ENCODE results near the gene LRR1. TPM values are rescaled to one million over a fixed set of nuclear protein-coding genes. Genes with fewer than 3 reads are reported as not detected.

The LRR1 gene
- total and polyA plus RNA-seq, 4 donors = 3.7 to 23.2 (median 4.1) TPM

DNA sequence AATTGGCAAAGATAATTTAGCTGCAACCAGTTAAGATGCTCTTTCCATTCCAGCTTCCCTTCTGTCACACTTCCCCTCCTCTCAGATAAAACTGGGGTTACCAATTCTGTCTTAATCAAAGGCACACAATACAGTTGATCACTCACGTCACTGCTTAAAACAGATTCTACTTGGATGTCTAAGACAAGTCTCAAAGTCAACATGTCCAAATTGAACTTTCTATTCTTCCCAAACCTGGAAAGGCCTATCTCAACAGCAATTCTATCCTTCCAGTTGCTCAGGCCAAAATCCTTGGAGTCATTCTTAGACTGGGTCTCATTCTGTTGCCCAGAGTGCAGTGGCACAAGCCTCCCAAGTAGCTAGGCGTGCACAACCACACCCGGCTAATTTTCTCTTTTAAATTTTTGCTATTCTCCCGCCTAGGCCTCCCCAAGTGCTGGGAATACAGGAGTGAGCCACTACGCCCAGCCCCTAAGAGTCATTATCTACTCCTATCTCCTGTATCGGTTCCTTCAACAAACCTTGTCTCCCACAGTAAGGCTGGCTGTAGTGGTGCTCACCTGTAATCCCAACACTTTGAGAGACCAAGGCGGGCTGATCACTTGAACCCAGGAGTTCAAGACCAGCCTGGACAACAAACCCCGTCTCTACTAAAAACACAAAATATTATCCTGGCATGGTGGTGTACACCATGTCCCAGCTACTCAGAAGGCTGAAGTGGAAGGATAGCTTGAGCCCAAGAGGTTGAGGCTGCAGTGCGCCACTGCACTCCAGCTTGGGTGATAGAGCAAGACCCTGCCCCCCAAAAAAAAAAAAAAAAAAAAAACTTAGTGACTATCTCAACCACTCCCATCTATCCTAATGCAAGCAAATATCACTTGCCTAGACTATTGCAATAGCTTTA lies 17.3 kb upstream of the LRR1 start:
- Histone ChIP-seq H3K27ac (ENCODE audit: low read depth in 1 of 2, low read length in 2 of 2) (no peak overlapping the region), H3K9me3 (ENCODE audit: control insufficient read depth in 4 of 4, low read length in 3 of 4) (no peaks in the 10 kb centered on the region), H3K27me3 (ENCODE audit: control insufficient read depth in 4 of 4, insufficient read depth in 4 of 4, low read length in 3 of 4) (no peaks in the 10 kb centered on the region), H3K9ac (ENCODE audit: low read depth in 1 of 2, low read length in 2 of 2) (no peak overlapping the region), H3K4me1 (ENCODE audit: control insufficient read depth in 4 of 4, insufficient read depth in 4 of 4, low read length in 3 of 4) (peaks cover 4 to 16% (median 7%) of the 10 kb centered on the region in 4 donors), H3K4me3 (ENCODE audit: low read depth in 1 of 3, low read length in 3 of 3) (no peak overlapping the region), H3K36me3 (ENCODE audit: control insufficient read depth in 4 of 4, insufficient read depth in 3 of 4, low read depth in 1 of 4, low read length in 3 of 4) (peaks cover 3 to 28% (median 25%) of the 10 kb centered on the region in 4 donors)
- TF ChIP-seq RXRA (IDR thresholded peaks at IDR 0.05) (no peak), RAD21 (IDR thresholded peaks at IDR 0.05) (no peak), HNF4A (conservative IDR thresholded peaks at IDR 0.05) (no peak), HNF4G (IDR thresholded peaks at IDR 0.05) (no peak), YY1 (IDR thresholded peaks at IDR 0.05) (no peak), SP1 (IDR thresholded peaks at IDR 0.05) (no peak), FOXA2 (IDR thresholded peaks at IDR 0.05) (no peak), NR2F2 (IDR thresholded peaks at IDR 0.05) (no peak), FOXA1 (IDR thresholded peaks at IDR 0.05) (no peak), JUND (IDR thresholded peaks at IDR 0.05) (no peak), TAF1 (conservative IDR thresholded peaks at IDR 0.05) (no peak), GABPA (IDR thresholded peaks at IDR 0.05 in 1 of 2, conservative IDR thresholded peaks at IDR 0.05 in 1 of 2) (no peak), EGR1 (IDR thresholded peaks at IDR 0.05; ENCODE audit: low read depth in 2 of 2) (no peak)
- TF ChIP-seq, protein P1, sequence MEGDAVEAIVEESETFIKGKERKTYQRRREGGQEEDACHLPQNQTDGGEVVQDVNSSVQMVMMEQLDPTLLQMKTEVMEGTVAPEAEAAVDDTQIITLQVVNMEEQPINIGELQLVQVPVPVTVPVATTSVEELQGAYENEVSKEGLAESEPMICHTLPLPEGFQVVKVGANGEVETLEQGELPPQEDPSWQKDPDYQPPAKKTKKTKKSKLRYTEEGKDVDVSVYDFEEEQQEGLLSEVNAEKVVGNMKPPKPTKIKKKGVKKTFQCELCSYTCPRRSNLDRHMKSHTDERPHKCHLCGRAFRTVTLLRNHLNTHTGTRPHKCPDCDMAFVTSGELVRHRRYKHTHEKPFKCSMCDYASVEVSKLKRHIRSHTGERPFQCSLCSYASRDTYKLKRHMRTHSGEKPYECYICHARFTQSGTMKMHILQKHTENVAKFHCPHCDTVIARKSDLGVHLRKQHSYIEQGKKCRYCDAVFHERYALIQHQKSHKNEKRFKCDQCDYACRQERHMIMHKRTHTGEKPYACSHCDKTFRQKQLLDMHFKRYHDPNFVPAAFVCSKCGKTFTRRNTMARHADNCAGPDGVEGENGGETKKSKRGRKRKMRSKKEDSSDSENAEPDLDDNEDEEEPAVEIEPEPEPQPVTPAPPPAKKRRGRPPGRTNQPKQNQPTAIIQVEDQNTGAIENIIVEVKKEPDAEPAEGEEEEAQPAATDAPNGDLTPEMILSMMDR (IDR thresholded peaks at IDR 0.05; ENCODE audit: low read depth, low read length, missing input control) = no peak
- TF ChIP-seq, protein P2, sequence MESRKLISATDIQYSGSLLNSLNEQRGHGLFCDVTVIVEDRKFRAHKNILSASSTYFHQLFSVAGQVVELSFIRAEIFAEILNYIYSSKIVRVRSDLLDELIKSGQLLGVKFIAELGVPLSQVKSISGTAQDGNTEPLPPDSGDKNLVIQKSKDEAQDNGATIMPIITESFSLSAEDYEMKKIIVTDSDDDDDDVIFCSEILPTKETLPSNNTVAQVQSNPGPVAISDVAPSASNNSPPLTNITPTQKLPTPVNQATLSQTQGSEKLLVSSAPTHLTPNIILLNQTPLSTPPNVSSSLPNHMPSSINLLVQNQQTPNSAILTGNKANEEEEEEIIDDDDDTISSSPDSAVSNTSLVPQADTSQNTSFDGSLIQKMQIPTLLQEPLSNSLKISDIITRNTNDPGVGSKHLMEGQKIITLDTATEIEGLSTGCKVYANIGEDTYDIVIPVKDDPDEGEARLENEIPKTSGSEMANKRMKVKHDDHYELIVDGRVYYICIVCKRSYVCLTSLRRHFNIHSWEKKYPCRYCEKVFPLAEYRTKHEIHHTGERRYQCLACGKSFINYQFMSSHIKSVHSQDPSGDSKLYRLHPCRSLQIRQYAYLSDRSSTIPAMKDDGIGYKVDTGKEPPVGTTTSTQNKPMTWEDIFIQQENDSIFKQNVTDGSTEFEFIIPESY (IDR thresholded peaks at IDR 0.05) = no peak
- TF ChIP-seq, protein P3, sequence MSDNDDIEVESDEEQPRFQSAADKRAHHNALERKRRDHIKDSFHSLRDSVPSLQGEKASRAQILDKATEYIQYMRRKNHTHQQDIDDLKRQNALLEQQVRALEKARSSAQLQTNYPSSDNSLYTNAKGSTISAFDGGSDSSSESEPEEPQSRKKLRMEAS (IDR thresholded peaks at IDR 0.05) = no peak
- TF ChIP-seq, protein P4, sequence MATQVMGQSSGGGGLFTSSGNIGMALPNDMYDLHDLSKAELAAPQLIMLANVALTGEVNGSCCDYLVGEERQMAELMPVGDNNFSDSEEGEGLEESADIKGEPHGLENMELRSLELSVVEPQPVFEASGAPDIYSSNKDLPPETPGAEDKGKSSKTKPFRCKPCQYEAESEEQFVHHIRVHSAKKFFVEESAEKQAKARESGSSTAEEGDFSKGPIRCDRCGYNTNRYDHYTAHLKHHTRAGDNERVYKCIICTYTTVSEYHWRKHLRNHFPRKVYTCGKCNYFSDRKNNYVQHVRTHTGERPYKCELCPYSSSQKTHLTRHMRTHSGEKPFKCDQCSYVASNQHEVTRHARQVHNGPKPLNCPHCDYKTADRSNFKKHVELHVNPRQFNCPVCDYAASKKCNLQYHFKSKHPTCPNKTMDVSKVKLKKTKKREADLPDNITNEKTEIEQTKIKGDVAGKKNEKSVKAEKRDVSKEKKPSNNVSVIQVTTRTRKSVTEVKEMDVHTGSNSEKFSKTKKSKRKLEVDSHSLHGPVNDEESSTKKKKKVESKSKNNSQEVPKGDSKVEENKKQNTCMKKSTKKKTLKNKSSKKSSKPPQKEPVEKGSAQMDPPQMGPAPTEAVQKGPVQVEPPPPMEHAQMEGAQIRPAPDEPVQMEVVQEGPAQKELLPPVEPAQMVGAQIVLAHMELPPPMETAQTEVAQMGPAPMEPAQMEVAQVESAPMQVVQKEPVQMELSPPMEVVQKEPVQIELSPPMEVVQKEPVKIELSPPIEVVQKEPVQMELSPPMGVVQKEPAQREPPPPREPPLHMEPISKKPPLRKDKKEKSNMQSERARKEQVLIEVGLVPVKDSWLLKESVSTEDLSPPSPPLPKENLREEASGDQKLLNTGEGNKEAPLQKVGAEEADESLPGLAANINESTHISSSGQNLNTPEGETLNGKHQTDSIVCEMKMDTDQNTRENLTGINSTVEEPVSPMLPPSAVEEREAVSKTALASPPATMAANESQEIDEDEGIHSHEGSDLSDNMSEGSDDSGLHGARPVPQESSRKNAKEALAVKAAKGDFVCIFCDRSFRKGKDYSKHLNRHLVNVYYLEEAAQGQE (IDR thresholded peaks at IDR 0.05) = no peak
- TF ChIP-seq, protein P5, sequence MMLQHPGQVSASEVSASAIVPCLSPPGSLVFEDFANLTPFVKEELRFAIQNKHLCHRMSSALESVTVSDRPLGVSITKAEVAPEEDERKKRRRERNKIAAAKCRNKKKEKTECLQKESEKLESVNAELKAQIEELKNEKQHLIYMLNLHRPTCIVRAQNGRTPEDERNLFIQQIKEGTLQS (IDR thresholded peaks at IDR 0.05) = no peak
- DNase-seq (ENCODE audit: low spot score) = no peak
- 94% methylated on average over 9 of the region's 9 CpGs for WGBS
